GM23338 (cell line): Measurements from ENCODE around the gene PTCH2. TPM values are rescaled to one million over a fixed set of nuclear protein-coding genes. Genes with fewer than 3 reads are reported as not detected.
A peak's percentile ranks its signal among the peaks of the same experiment; 100 is the strongest.

Experiments
- ATAC-seq: fragments of 200-7000 bp; cut with Tn5 transposase; 3 replicates; pipeline ENCODE4 v1.9.1; 2020
- DNase-seq: peaks from one replicate; pipeline ENCODE4 v3.0.0-alpha.2; 2015; ENCODE audit warnings: low spot score
- H2AFZ ChIP-seq: fragments of 200-600 bp; sonication (generic); 2 replicates; pipeline ENCODE4 v1.8.0; 2016; ENCODE audit warnings: antibody characterized with exemption, mild to moderate bottlenecking, moderate library complexity
- H3F3A ChIP-seq: fragments of 200-600 bp; sonication (generic); replicated peaks from 2 replicates; pipeline ENCODE4 v1.8.0; 2017; ENCODE audit warnings: antibody characterized with exemption, mixed run types, low read depth
- H3K27ac ChIP-seq: fragments of 200-600 bp; sonication (generic); 2 replicates; pipeline ENCODE4 v1.6.1; 2016; ENCODE audit warnings: low read depth
- H3K27me3 ChIP-seq: fragments of 200-600 bp; sonication (generic); 2 replicates; pipeline ENCODE4 v1.8.0; 2016; ENCODE audit warnings: mild to moderate bottlenecking, mixed run types, moderate library complexity; ENCODE audit not compliant: insufficient read depth
- H3K36me3 ChIP-seq: fragments of 200-600 bp; sonication (generic); 2 replicates; pipeline ENCODE4 v1.8.0; 2016; ENCODE audit warnings: mild to moderate bottlenecking; ENCODE audit not compliant: insufficient read depth
- H3K4me1 ChIP-seq: fragments of 200-600 bp; sonication (generic); 2 replicates; pipeline ENCODE4 v1.8.0; 2016; ENCODE audit warnings: mild to moderate bottlenecking, moderate library complexity; ENCODE audit not compliant: insufficient read depth
- H3K4me2 ChIP-seq: fragments of 200-600 bp; sonication (generic); 2 replicates; pipeline ENCODE4 v1.7.1; 2017; ENCODE audit warnings: mixed run types
- H3K4me3 ChIP-seq: fragments of 200-600 bp; sonication (generic); 2 replicates; pipeline ENCODE4 v1.6.1; 2016; ENCODE audit warnings: mixed run types
- H3K79me2 ChIP-seq: fragments of 200-600 bp; sonication (generic); replicated peaks from 2 replicates; pipeline ENCODE4 v1.8.0; 2017; ENCODE audit warnings: mild to moderate bottlenecking; ENCODE audit not compliant: insufficient read depth
- H3K9me2 ChIP-seq: fragments of 200-600 bp; sonication (generic); 2 replicates; pipeline ENCODE4 v1.8.0; 2017; ENCODE audit not compliant: insufficient read depth
- H4K20me1 ChIP-seq: fragments of 200-600 bp; sonication (generic); replicated peaks from 2 replicates; pipeline ENCODE4 v1.8.0; 2017; ENCODE audit warnings: mild to moderate bottlenecking; ENCODE audit not compliant: insufficient read depth
- H3K27ac Mint-ChIP-seq: 2 replicates; pipeline ENCODE4 v1.8.0; 2020; ENCODE audit warnings: inconsistent platforms, mild to moderate bottlenecking, moderate library complexity, mixed read lengths
- H3K27me3 Mint-ChIP-seq: 3 replicates; pipeline ENCODE4 v1.8.0; 2022; ENCODE audit warnings: low read depth, mild to moderate bottlenecking, moderate library complexity, mixed read lengths, inconsistent platforms; ENCODE audit not compliant: insufficient read depth, poor library complexity
- H3K36me3 Mint-ChIP-seq: 3 replicates; pipeline ENCODE4 v1.8.0; 2021; ENCODE audit warnings: low read depth, mild to moderate bottlenecking, inconsistent platforms, moderate library complexity, mixed read lengths
- H3K4me1 Mint-ChIP-seq: 3 replicates; pipeline ENCODE4 v1.8.0; 2020; ENCODE audit warnings: mild to moderate bottlenecking, inconsistent platforms, mixed read lengths
- H3K4me3 Mint-ChIP-seq: 3 replicates; pipeline ENCODE4 v1.8.0; 2021; ENCODE audit warnings: moderate library complexity, mild to moderate bottlenecking, inconsistent platforms, mixed read lengths
- H3K9me3 Mint-ChIP-seq: 3 replicates; pipeline ENCODE4 v1.8.0; 2020; ENCODE audit warnings: moderate library complexity, mild to moderate bottlenecking, inconsistent platforms, mixed read lengths
- CREB1 ChIP-seq: fragments of 250-450 bp; sonication (Bioruptor Pico); IDR thresholded peaks from 2 replicates; pipeline ENCODE4 v1.5.0; 2020; ENCODE audit warnings: low read depth, mild to moderate bottlenecking, moderate library complexity
- EZH2phosphoT487 ChIP-seq: fragments of 200-600 bp; sonication (generic); IDR thresholded peaks from one replicate; pipeline ENCODE4 v1.8.1; 2018; ENCODE audit warnings: antibody characterized with exemption; ENCODE audit not compliant: unreplicated experiment
- POLR2AphosphoS5 ChIP-seq: IDR thresholded peaks from 2 replicates; pipeline ENCODE4 v1.6.1; 2016; ENCODE audit warnings: antibody characterized with exemption, low read depth
- polyA plus RNA-seq: library from polyadenylated mRNA; unstranded; fragments of >200 nt; fragmentation: Nextera tagmentation; extraction: Ambion mirVana; gene quantifications from 2 replicates; pipeline ENCODE4 v1.2.1, GENCODE V29; 2016
- total RNA-seq: library from RNA; depleted of rRNA; stranded (reverse); fragments of >200 nt; shearing (Covaris generic); gene quantifications from 2 replicates; pipeline ENCODE4 v1.2.3, GENCODE V29; 2014
- TF ChIP-seq, protein P1 (sequence below): IDR thresholded peaks from 2 replicates; pipeline ENCODE4 v1.6.1; 2016; ENCODE audit warnings: antibody characterized with exemption
- TF ChIP-seq, protein P2 (sequence below), 2 experiments: fragments of 200-600 bp in 1 of 2; sonication (generic) in 1 of 2; conservative IDR thresholded peaks; 2 replicates each; pipeline versions ENCODE4 v1.5.1 to v1.6.1; 2016 to 2017; ENCODE audit warnings: antibody characterized with exemption in 2 of 2, low read depth in 2 of 2, mild to moderate bottlenecking in 2 of 2, moderate library complexity in 1 of 2

PTCH2 gene
- total and polyA plus RNA-seq, 2 experiments from 2014 or later = 0.63 to 0.74 TPM

DNA sequence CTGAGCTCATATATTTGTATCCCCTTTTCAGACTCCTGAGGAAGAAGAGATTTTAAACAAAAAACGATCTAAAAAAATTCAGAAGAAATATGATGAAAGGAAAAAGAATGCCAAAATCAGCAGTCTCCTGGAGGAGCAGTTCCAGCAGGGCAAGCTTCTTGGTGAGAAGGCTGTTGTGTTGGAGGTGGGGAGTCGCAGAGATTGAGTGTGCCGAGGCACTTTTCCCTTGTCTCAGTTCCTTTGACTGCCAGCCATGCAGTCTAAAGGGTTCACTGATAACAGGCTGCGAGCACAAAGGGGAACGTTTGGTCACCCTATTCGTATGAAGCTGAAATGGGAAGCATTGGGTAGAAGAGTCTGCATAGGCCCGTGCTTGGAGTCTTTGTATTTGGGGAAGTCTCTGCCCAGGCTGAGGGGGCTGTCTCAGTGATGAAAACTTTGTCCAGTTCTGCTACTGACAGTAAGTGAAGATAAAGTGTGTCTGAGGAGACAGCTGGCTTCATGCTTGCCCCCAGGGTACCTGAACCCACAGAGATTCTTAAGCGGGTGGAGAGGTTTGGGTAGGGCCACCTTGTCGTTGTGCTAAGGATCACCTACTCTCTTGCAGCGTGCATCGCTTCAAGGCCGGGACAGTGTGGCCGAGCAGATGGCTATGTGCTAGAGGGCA, 65.0 kb downstream of the PTCH2 start:
- H2AFZ ChIP-seq = no peak overlapping the region
- H3K27ac ChIP-seq = peak overlapping the region; percentile 90
- Mint-ChIP-seq H3K4me1 (peaks cover 20% of the 10 kb centered on the region), H3K36me3 (peaks cover 64% of the 10 kb centered on the region), H3K4me3 (peak overlapping the region; percentile 87), H3K27me3 (peaks cover 30% of the 10 kb centered on the region), H3K9me3 (no peaks in the 10 kb centered on the region; the same call in 2 of the 3 replicates), H3K27ac (peak overlapping the region; percentile 93)
- no peaks in the 10 kb centered on the region for H3K9me2 ChIP-seq
- TF ChIP-seq POLR2AphosphoS5 (0 out of 2 replicates have a peak, but pooled peaks have one; percentile 4), CREB1 (CRISPR knock-in tag) (no peak)
- TF ChIP-seq, protein P1, sequence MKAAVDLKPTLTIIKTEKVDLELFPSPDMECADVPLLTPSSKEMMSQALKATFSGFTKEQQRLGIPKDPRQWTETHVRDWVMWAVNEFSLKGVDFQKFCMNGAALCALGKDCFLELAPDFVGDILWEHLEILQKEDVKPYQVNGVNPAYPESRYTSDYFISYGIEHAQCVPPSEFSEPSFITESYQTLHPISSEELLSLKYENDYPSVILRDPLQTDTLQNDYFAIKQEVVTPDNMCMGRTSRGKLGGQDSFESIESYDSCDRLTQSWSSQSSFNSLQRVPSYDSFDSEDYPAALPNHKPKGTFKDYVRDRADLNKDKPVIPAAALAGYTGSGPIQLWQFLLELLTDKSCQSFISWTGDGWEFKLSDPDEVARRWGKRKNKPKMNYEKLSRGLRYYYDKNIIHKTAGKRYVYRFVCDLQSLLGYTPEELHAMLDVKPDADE = no peak
- TF ChIP-seq, protein P2, sequence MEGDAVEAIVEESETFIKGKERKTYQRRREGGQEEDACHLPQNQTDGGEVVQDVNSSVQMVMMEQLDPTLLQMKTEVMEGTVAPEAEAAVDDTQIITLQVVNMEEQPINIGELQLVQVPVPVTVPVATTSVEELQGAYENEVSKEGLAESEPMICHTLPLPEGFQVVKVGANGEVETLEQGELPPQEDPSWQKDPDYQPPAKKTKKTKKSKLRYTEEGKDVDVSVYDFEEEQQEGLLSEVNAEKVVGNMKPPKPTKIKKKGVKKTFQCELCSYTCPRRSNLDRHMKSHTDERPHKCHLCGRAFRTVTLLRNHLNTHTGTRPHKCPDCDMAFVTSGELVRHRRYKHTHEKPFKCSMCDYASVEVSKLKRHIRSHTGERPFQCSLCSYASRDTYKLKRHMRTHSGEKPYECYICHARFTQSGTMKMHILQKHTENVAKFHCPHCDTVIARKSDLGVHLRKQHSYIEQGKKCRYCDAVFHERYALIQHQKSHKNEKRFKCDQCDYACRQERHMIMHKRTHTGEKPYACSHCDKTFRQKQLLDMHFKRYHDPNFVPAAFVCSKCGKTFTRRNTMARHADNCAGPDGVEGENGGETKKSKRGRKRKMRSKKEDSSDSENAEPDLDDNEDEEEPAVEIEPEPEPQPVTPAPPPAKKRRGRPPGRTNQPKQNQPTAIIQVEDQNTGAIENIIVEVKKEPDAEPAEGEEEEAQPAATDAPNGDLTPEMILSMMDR (conservative IDR thresholded peaks at IDR 0.05; ENCODE audit: low read depth in 2 of 2) = no peak
- H3K4me3 ChIP-seq = peak overlapping the region; percentile 99
- H3K27me3 ChIP-seq = no peaks in the 10 kb centered on the region
- H3K36me3 ChIP-seq = peaks cover 37% of the 10 kb centered on the region
- H3K4me1 ChIP-seq = peaks cover 15% of the 10 kb centered on the region
- ATAC-seq (no peak), DNase-seq (no peak)
- H3F3A ChIP-seq = peaks cover 72% of the 10 kb centered on the region
- H4K20me1 ChIP-seq = peaks cover 35% of the 10 kb centered on the region
- peaks cover 43% of the 10 kb centered on the region for H3K79me2 ChIP-seq
- H3K4me2 ChIP-seq = peak overlapping the region; percentile 100

DNA sequence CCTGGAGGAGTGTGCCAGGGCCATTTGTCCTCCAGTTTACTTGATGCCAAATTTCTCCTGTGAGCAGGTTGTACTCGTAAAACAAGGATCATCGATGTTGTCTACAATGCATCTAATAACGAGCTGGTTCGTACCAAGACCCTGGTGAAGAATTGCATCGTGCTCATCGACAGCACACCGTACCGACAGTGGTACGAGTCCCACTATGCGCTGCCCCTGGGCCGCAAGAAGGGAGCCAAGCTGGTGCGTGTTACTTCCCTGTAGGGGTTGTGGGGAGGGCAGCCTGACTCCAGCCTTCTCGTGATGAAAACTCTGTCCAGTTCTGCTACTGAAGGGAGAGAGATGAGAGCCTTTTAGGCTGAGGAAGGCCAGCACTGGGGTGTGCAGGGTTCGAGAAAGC, 65.5 kb downstream of the PTCH2 start:
- H3K9me3 Mint-ChIP-seq = no peaks in the 10 kb centered on the region; the same call in 2 of the 3 replicates
- peak overlapping the region; percentile 93 for H3K27ac Mint-ChIP-seq
- H3K27me3 ChIP-seq = no peaks in the 10 kb centered on the region
- no peak for TF ChIP-seq EZH2phosphoT487
- TF ChIP-seq, protein P2 (conservative IDR thresholded peaks at IDR 0.05; ENCODE audit: low read depth in 2 of 2) = no peak
- 0 out of 2 replicates have a peak, but pooled peaks have one; percentile 8 for TF ChIP-seq POLR2AphosphoS5
- TF ChIP-seq, protein P1 = no peak
- H3K36me3 ChIP-seq = peaks cover 37% of the 10 kb centered on the region
- peaks cover 43% of the 10 kb centered on the region for H3K79me2 ChIP-seq
- peak overlapping the region; percentile 99 for H3K4me3 ChIP-seq
- peaks cover 15% of the 10 kb centered on the region for H3K4me1 ChIP-seq
- peaks cover 66% of the 10 kb centered on the region for H3F3A ChIP-seq
- peak overlapping the region; percentile 87 for H3K4me3 Mint-ChIP-seq
- H3K4me1 Mint-ChIP-seq = peaks cover 20% of the 10 kb centered on the region
- peak overlapping the region; percentile 100 for H3K4me2 ChIP-seq
- H3K9me2 ChIP-seq = no peaks in the 10 kb centered on the region
- peaks cover 30% of the 10 kb centered on the region for H3K27me3 Mint-ChIP-seq
- H3K36me3 Mint-ChIP-seq = peaks cover 64% of the 10 kb centered on the region
- no peak for DNase-seq
- H4K20me1 ChIP-seq = peaks cover 35% of the 10 kb centered on the region
- peak overlapping the region; percentile 90 for H3K27ac ChIP-seq
- H2AFZ ChIP-seq = no peak overlapping the region
- no peak for ATAC-seq
